BE2C (cell line): ENCODE measurements around the gene FDXACB1.

ENCODE experiments used
- DNase-seq: peaks from one replicate; pipeline ENCODE4 v3.0.0-alpha.2; 2020
- H3K27me3 ChIP-seq: fragments of 250-450 bp; sonication (Bioruptor Pico); 2 replicates; pipeline ENCODE4 v1.5.1; 2020; ENCODE audit warnings: mild to moderate bottlenecking
- H3K36me3 ChIP-seq: fragments of 250-450 bp; sonication (Bioruptor Pico); 2 replicates; pipeline ENCODE4 v1.5.1; 2020; ENCODE audit warnings: mild to moderate bottlenecking
- H3K4me1 ChIP-seq: fragments of 250-450 bp; sonication (Bioruptor Pico); 2 replicates; pipeline ENCODE4 v1.5.1; 2020
- H3K4me3 ChIP-seq: 2 replicates; pipeline ENCODE4 v1.5.1; 2011; ENCODE audit warnings: low read depth, low read length
- H3K9me3 ChIP-seq: fragments of 250-450 bp; sonication (Bioruptor Pico); 2 replicates; pipeline ENCODE4 v1.5.1; 2020
- CTCF ChIP-seq: IDR thresholded peaks from 2 replicates; pipeline ENCODE4 v1.5.1; 2012; ENCODE audit warnings: mild to moderate bottlenecking, low read depth, low read length

FDXACB1 gene

GRCh38 chr11:111916768-111917167 is 37.8 kb upstream of the FDXACB1 start:
- Histone ChIP-seq H3K27me3 (no peaks in the 10 kb centered on the region), H3K36me3 (no peaks in the 10 kb centered on the region), H3K4me3 (no peak overlapping the region), H3K4me1 (no peaks in the 10 kb centered on the region), H3K9me3 (no peaks in the 10 kb centered on the region)
- DNase-seq: no peak
- TF ChIP-seq CTCF: no peak

GRCh38 chr11:111913997-111914396 is 35.0 kb upstream of the FDXACB1 start:
- Histone ChIP-seq H3K4me1 (no peaks in the 10 kb centered on the region), H3K4me3 (no peak overlapping the region), H3K27me3 (no peaks in the 10 kb centered on the region; the same call in 1 of the 2 replicates), H3K36me3 (no peaks in the 10 kb centered on the region), H3K9me3 (no peaks in the 10 kb centered on the region)
- no peak for DNase-seq
- no peak for TF ChIP-seq CTCF

- no peak for DNase-seq
- TF ChIP-seq CTCF: no peak
- Histone ChIP-seq H3K4me3 (no peak overlapping the region), H3K36me3 (no peaks in the 10 kb centered on the region), H3K27me3 (no peaks in the 10 kb centered on the region; the same call in 1 of the 2 replicates), H3K9me3 (no peaks in the 10 kb centered on the region), H3K4me1 (no peaks in the 10 kb centered on the region)
These were observed 34.3 kb upstream of the FDXACB1 start for GRCh38 chr11:111913031-111913861.

GRCh38 chr11:111912535-111912934 is 33.6 kb upstream of the FDXACB1 start, which contains the start of gene HSPB2:
Gene HSPB2, plus strand, starts transcription at chr11:111912734. Its CDS starts 96 bp downstream, at chr11:111912830.
- no peaks in the 10 kb centered on the region for H3K9me3 ChIP-seq
- TF ChIP-seq CTCF: no peak
- no peaks in the 10 kb centered on the region for H3K36me3 ChIP-seq
- no peaks in the 10 kb centered on the region for H3K4me1 ChIP-seq
- H3K27me3 ChIP-seq: no peaks in the 10 kb centered on the region; the same call in 1 of the 2 replicates
- no peak within 1 kb of the TSS for H3K4me3 ChIP-seq
- no peak for DNase-seq

GRCh38 chr11:111911563-111912401 is 32.8 kb upstream of the FDXACB1 start, which contains the start of gene CRYAB:
Gene CRYAB, minus strand, starts transcription at chr11:111911770. Its CDS starts 46 bp downstream, at chr11:111911724.
- Histone ChIP-seq H3K4me1 (no peaks in the 10 kb centered on the region), H3K9me3 (no peaks in the 10 kb centered on the region), H3K36me3 (no peaks in the 10 kb centered on the region), H3K4me3 (no peak within 1 kb of the TSS), H3K27me3 (no peaks in the 10 kb centered on the region; the same call in 1 of the 2 replicates)
- TF ChIP-seq CTCF: no peak
- no peak for DNase-seq
